Fibroblast of lung (primary cell): Measurements from ENCODE around the gene SMYD1.

Experiments
- CTCF ChIP-seq, 2 donors: IDR thresholded peaks in 1 of 2; conservative IDR thresholded peaks in 1 of 2; 1 replicate in 1 of 2; 2 replicates in 1 of 2; pipeline ENCODE4 v1.5.1; 2011 to 2012; ENCODE audit warnings: low read length in 2 of 2, control low read depth in 1 of 2, inconsistent platforms in 1 of 2, low read depth in 1 of 2, mild to moderate bottlenecking in 1 of 2
- EZH2 ChIP-seq: IDR thresholded peaks from 2 replicates; pipeline ENCODE4 v1.5.1; 2012; ENCODE audit warnings: low read length, control low read depth, mild to moderate bottlenecking; ENCODE audit errors: missing control alignments

GRCh38 chr2:88141952-88142351 lies 74.3 kb downstream of the SMYD1 start:
- no peak for TF ChIP-seq CTCF (conservative IDR thresholded peaks at IDR 0.05 in 1 of 2, IDR thresholded peaks at IDR 0.05 in 1 of 2; ENCODE audit: low read depth in 1 of 2, low read length in 2 of 2)
- TF ChIP-seq EZH2, result no peak
